ENCODE results near the gene PCDHA8. TPM values are rescaled to one million over a fixed set of nuclear protein-coding genes. Genes with fewer than 3 reads are reported as not detected.
"Not testable (repeated sequence)": the region's sequence is repeated elsewhere in the genome, so short reads cannot be mapped to it uniquely, and the experiment has no call there.

The PCDHA8 gene
- total and polyA plus RNA-seq, 2 donors from 2014 or later, result 0.82 TPM; not detected in 1

- TF ChIP-seq, protein P1, sequence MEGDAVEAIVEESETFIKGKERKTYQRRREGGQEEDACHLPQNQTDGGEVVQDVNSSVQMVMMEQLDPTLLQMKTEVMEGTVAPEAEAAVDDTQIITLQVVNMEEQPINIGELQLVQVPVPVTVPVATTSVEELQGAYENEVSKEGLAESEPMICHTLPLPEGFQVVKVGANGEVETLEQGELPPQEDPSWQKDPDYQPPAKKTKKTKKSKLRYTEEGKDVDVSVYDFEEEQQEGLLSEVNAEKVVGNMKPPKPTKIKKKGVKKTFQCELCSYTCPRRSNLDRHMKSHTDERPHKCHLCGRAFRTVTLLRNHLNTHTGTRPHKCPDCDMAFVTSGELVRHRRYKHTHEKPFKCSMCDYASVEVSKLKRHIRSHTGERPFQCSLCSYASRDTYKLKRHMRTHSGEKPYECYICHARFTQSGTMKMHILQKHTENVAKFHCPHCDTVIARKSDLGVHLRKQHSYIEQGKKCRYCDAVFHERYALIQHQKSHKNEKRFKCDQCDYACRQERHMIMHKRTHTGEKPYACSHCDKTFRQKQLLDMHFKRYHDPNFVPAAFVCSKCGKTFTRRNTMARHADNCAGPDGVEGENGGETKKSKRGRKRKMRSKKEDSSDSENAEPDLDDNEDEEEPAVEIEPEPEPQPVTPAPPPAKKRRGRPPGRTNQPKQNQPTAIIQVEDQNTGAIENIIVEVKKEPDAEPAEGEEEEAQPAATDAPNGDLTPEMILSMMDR (IDR thresholded peaks at IDR 0.05; ENCODE audit: borderline replicate concordance, extremely low read depth, insufficient read depth), result no peak
- DNase-seq (peak in 1 of 5 donors; percentile 72), FAIRE-seq (no peak)
- no peaks in the 10 kb centered on the region for H3K4me1 ChIP-seq (ENCODE audit: control insufficient read depth in 2 of 3, insufficient read depth in 2 of 3, low read depth in 1 of 3, low read length in 3 of 3)
- no peaks in the 10 kb centered on the region for H3K27me3 ChIP-seq (ENCODE audit: control insufficient read depth, insufficient read depth, low read length)
- no peak overlapping the region for H3K9ac ChIP-seq (ENCODE audit: low read length in 3 of 3)
- peaks cover 0 to 10% (median 0%) of the 10 kb centered on the region in 3 donors for H3K9me3 ChIP-seq (ENCODE audit: control insufficient read depth in 2 of 3, insufficient read depth in 1 of 3, low read length in 3 of 3)
- H3K36me3 ChIP-seq (ENCODE audit: control insufficient read depth in 2 of 3, insufficient read depth in 3 of 3, low read length in 3 of 3), result no peaks in the 10 kb centered on the region
- intact Hi-C loops (cut with DNase I), result no loop called here
- H3K4me3 ChIP-seq (ENCODE audit: low read length in 3 of 3), result no peak overlapping the region
- no peak overlapping the region for H3K27ac ChIP-seq (ENCODE audit: low read depth in 2 of 2, low read length in 2 of 2)
Measured at GRCh38 chr5:140808889-140809291, 32.1 kb upstream of the PCDHA8 start.

- DNase-seq, result peak in 2 of 5 donors; percentile 13 to 66
- intact Hi-C loops (cut with DNase I), result no loop called here
- Histone ChIP-seq H3K9me3 (ENCODE audit: control insufficient read depth in 2 of 3, insufficient read depth in 1 of 3, low read length in 3 of 3) (peaks cover 0 to 2% (median 0%) of the 10 kb centered on the region in 3 donors), H3K27ac (ENCODE audit: low read depth in 2 of 2, low read length in 2 of 2) (no peak within 1 kb of the TSS), H3K4me1 (ENCODE audit: control insufficient read depth in 2 of 3, insufficient read depth in 2 of 3, low read depth in 1 of 3, low read length in 3 of 3) (no peaks in the 10 kb centered on the region), H3K36me3 (ENCODE audit: control insufficient read depth in 2 of 3, insufficient read depth in 3 of 3, low read length in 3 of 3) (no peaks in the 10 kb centered on the region), H3K4me3 (ENCODE audit: low read length in 3 of 3) (no peak within 1 kb of the TSS), H3K9ac (ENCODE audit: low read length in 3 of 3) (no peak within 1 kb of the TSS), H3K27me3 (ENCODE audit: control insufficient read depth, insufficient read depth, low read length) (no peaks in the 10 kb centered on the region)
- TF ChIP-seq, protein P1 (IDR thresholded peaks at IDR 0.05; ENCODE audit: borderline replicate concordance, extremely low read depth, insufficient read depth), result no peak
- no peak for FAIRE-seq
Measured at GRCh38 chr5:140821375-140822280, 19.4 kb upstream of the PCDHA8 start, which contains the start of gene PCDHA5. Gene PCDHA5 (plus strand): TSS chr5:140821613.

DNA sequence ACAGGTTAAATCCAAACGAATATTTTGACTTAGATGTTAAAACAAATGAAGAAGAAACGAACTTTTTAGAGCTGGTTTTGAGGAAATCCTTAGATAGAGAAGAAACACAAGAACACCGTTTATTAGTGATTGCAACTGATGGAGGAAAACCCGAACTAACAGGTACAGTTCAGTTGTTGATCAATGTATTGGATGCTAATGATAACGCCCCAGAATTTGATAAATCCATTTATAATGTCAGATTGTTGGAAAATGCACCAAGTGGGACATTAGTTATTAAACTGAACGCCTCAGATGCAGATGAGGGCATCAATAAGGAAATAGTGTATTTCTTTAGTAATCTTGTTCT lies 18.7 kb upstream of the PCDHA8 start:
- H3K4me1 ChIP-seq (ENCODE audit: control insufficient read depth in 2 of 3, insufficient read depth in 2 of 3, low read depth in 1 of 3, low read length in 3 of 3), result no peaks in the 10 kb centered on the region
- FAIRE-seq (no peak), DNase-seq (no peak)
- H3K36me3 ChIP-seq (ENCODE audit: control insufficient read depth in 2 of 3, insufficient read depth in 3 of 3, low read length in 3 of 3), result no peaks in the 10 kb centered on the region
- H3K9me3 ChIP-seq (ENCODE audit: control insufficient read depth in 2 of 3, insufficient read depth in 1 of 3, low read length in 3 of 3), result no peaks in the 10 kb centered on the region
- TF ChIP-seq, protein P1 (IDR thresholded peaks at IDR 0.05; ENCODE audit: borderline replicate concordance, extremely low read depth, insufficient read depth), result no peak
- no peak overlapping the region for H3K27ac ChIP-seq (ENCODE audit: low read depth in 2 of 2, low read length in 2 of 2)
- no peak overlapping the region for H3K9ac ChIP-seq (ENCODE audit: low read length in 3 of 3)
- intact Hi-C loops (cut with DNase I), result no loop called here
- no peak overlapping the region for H3K4me3 ChIP-seq (ENCODE audit: low read length in 3 of 3)
- H3K27me3 ChIP-seq (ENCODE audit: control insufficient read depth, insufficient read depth, low read length), result no peaks in the 10 kb centered on the region

- H3K36me3 ChIP-seq (ENCODE audit: control insufficient read depth in 2 of 3, insufficient read depth in 3 of 3, low read length in 3 of 3); H3K9me3 ChIP-seq (ENCODE audit: control insufficient read depth in 2 of 3, insufficient read depth in 1 of 3, low read length in 3 of 3); H3K27ac ChIP-seq (ENCODE audit: low read depth in 2 of 2, low read length in 2 of 2); H3K4me1 ChIP-seq (ENCODE audit: control insufficient read depth in 2 of 3, insufficient read depth in 2 of 3, low read depth in 1 of 3, low read length in 3 of 3); intact Hi-C loops (cut with DNase I); H3K9ac ChIP-seq (ENCODE audit: low read length in 3 of 3); H3K27me3 ChIP-seq (ENCODE audit: control insufficient read depth, insufficient read depth, low read length); FAIRE-seq; H3K4me3 ChIP-seq (ENCODE audit: low read length in 3 of 3): not testable (repeated sequence)
- DNase-seq, result peak in 1 of 5 donors; percentile 63
Measured at GRCh38 chr5:140822969-140823368, 18.0 kb upstream of the PCDHA8 start.
